HG02970 (cell line): ENCODE measurements around the gene GDPGP1.

Source experiments
- ATAC-seq: cut with Tn5 transposase; IDR thresholded peaks from one replicate; pipeline ENCODE4 v1.9.1; 2021; ENCODE audit warnings: mild to moderate bottlenecking, moderate library complexity, moderate number of reproducible peaks; ENCODE audit not compliant: unreplicated experiment, low FRiP score

GDPGP1 gene

DNA sequence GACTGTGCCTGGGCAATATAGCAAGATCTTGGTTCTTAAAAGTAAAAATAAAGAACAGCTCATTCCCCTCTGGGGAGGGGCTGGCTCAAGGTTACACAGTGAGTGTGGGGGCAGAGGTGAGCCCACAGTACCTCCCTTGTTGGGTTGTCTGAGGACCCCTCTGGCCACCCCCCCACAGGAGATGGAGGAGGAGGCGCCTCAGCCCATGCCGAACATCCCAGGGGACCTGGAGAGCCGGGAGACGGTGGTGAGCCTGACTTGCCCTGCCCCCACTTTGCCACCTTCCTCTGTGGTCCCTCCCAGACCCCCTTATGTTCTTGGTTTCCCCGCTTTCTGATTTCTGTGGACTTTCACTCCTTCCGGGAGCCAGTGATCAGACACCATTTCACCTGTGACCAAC is 60.1 kb downstream of the GDPGP1 start:
- no peak for ATAC-seq

DNA sequence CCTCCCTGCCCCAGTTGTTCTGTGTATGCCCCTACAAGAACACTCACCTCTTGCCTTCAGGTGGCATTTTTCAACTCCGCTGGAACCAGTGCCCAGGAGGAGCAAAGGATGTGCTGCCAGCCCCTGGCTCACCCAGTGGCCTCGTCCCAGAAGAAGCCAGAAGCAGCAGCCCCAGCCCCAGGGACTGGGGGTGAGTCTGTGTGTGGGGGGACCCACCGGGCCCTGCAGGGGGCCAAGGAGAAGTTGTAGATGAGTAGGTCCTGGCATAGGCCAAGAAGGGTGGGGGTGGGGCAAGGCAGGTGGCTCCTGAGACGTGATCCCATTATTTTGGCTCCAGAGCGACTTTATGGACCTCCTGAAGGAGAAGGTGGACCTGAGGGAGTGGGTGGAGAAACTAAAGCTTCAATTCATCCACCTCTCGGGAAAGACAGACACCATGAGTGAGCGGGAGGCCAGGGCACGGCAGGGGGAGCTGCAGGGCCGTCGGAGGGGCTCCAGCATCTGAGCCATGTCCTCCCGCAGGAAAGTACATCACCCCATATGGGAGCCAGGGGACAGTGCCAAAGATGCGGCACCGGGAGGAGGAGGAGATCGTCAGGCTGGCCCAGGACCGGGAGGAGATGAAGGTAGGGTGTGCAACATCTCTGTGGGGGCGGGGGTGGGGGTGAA is 60.7 kb downstream of the GDPGP1 start:
- no peak for ATAC-seq

DNA sequence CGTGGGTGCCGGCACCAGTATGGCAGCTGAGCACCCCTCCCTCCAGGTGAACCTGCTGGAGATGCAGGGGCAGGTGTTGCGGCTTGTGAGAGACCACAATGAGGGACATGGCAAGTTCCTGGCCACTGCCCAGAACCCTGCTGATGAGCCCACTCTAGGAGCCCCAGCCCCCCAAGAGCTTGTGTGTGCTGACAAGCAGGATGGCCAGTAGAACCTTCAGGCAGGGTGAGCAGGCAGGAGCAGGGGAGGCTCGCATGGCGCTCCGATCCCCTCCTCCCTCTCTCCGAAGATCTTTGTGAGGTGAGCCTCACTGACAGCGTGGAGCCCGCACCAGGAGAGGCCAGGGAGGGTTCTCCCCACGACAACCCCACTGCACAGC is 61.2 kb downstream of the GDPGP1 start:
- ATAC-seq = no peak
